BJ (cell line): Measurements from ENCODE around the gene SKI. TPM values are rescaled to one million over a fixed set of nuclear protein-coding genes. Genes with fewer than 3 reads are reported as not detected.

Source experiments
- CTCF ChIA-PET: fragments of 350-600 bp; formaldehyde crosslinking; extraction: SDS; loops from one replicate; lab custom pipeline; 2021; ENCODE audit warnings: antibody characterized with exemption, inconsistent platforms; lab: Yijun Ruan, JAX
- POLR2A ChIA-PET: fragments of 300-600 bp; sonication (Branson Sonifier 250); formaldehyde crosslinking; extraction: SDS; loops from one replicate; lab custom pipeline; 2021; ENCODE audit warnings: antibody characterized with exemption; lab: Charles Lee
- DNase-seq: peaks from one replicate; pipeline ENCODE4 v3.0.0-alpha.2; 2011; ENCODE audit warnings: low read depth
- H3K27me3 ChIP-seq: 2 replicates; pipeline ENCODE4 v1.6.0; 2011; ENCODE audit warnings: low read length; ENCODE audit not compliant: control insufficient read depth, insufficient read depth
- H3K36me3 ChIP-seq: 2 replicates; pipeline ENCODE4 v1.5.1; 2011; ENCODE audit warnings: low read length; ENCODE audit not compliant: control insufficient read depth, insufficient read depth
- H3K4me3 ChIP-seq: 2 replicates; pipeline ENCODE4 v1.5.1; 2011; ENCODE audit warnings: low read depth, mild to moderate bottlenecking, control low read depth, low read length
- polyA plus RNA-seq: library from polyadenylated mRNA; depleted of rRNA; stranded (reverse); fragments of >200 nt; gene quantifications from 2 replicates; pipeline ENCODE4 v1.2.3, GENCODE V29; 2011
- TF ChIP-seq, protein P1 (sequence below): IDR thresholded peaks from 2 replicates; pipeline ENCODE4 v1.5.1; 2011; ENCODE audit warnings: low read depth, mild to moderate bottlenecking, control low read depth, inconsistent platforms, low read length, moderate library complexity; ENCODE audit not compliant: insufficient read depth

Gene SKI
- polyA plus RNA-seq, 1 experiment, result 5.1 TPM

GRCh38 chr1:2266301-2266975, 38.3 kb downstream of the SKI start:
- TF ChIP-seq, protein P1, sequence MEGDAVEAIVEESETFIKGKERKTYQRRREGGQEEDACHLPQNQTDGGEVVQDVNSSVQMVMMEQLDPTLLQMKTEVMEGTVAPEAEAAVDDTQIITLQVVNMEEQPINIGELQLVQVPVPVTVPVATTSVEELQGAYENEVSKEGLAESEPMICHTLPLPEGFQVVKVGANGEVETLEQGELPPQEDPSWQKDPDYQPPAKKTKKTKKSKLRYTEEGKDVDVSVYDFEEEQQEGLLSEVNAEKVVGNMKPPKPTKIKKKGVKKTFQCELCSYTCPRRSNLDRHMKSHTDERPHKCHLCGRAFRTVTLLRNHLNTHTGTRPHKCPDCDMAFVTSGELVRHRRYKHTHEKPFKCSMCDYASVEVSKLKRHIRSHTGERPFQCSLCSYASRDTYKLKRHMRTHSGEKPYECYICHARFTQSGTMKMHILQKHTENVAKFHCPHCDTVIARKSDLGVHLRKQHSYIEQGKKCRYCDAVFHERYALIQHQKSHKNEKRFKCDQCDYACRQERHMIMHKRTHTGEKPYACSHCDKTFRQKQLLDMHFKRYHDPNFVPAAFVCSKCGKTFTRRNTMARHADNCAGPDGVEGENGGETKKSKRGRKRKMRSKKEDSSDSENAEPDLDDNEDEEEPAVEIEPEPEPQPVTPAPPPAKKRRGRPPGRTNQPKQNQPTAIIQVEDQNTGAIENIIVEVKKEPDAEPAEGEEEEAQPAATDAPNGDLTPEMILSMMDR, result no peak
- Histone ChIP-seq H3K4me3 (no peak overlapping the region), H3K36me3 (no peaks in the 10 kb centered on the region; the same call in 1 of the 2 replicates), H3K27me3 (no peaks in the 10 kb centered on the region)
- ChIA-PET POLR2A (no interaction called here), CTCF (interaction anchor here (1.5 kb wide), 1 partner anchor 115 kb away, joined by 6 read pairs; no protein-coding TSS in a partner anchor)
- DNase-seq, result no peak

DNA sequence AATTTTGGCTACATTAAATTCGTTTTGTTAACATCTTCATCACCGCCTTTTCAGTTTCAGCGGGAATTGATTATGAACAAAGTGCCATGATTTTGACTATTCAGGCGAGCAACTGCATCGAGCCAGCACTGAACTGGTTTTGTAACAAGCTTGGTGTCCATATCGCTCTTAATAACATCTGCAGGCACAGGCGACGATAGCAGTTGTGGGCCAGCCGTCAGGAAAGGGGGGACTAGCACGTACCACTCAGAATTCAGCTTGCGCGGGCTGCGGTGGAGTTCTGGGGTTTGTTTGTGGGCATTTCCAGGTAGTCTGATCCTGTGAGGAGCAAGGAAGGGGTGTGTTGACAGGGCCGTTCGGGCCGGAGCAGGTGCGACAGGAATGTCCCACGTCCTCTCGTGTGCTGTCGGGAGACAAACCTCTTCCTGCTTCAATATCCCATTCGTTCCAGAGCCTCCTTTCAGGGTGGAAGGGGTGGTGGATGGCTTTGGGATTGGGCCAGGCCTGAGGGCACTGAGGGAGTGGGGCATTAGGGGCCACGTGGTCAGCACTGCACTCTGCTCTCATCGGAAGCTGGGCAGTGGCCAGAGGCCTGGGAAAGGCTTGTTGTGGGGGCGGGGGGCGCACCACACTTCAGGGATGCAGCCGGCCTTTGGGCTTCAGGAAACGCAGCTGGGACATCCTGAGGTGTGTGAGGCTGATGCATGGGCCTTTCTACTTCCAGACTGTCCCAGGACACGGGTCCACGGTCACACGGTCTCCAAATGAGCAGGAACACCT, 39.1 kb downstream of the SKI start:
- Histone ChIP-seq H3K4me3 (no peak overlapping the region), H3K27me3 (no peaks in the 10 kb centered on the region), H3K36me3 (no peaks in the 10 kb centered on the region; the same call in 1 of the 2 replicates)
- CTCF ChIA-PET, result interaction anchor here (1.5 kb wide), 1 partner anchor 115 kb away, joined by 6 read pairs; no protein-coding TSS in a partner anchor
- DNase-seq, result no peak
- TF ChIP-seq, protein P1, result no peak
- POLR2A ChIA-PET, result no interaction called here

- H3K4me3 ChIP-seq, result no peak overlapping the region
- TF ChIP-seq, protein P1, result no peak
- ChIA-PET CTCF (interaction anchor here (1.5 kb wide), 1 partner anchor 114 kb away, joined by 6 read pairs; no protein-coding TSS in a partner anchor), POLR2A (no interaction called here)
- no peaks in the 10 kb centered on the region for H3K27me3 ChIP-seq
- no peak for DNase-seq
- H3K36me3 ChIP-seq, result no peaks in the 10 kb centered on the region; the same call in 1 of the 2 replicates
Observed at GRCh38 chr1:2267862-2268261, 39.7 kb downstream of the SKI start.

- Histone ChIP-seq H3K36me3 (no peaks in the 10 kb centered on the region; the same call in 1 of the 2 replicates), H3K27me3 (no peaks in the 10 kb centered on the region), H3K4me3 (no peak overlapping the region)
- CTCF ChIA-PET, result no interaction called here
- TF ChIP-seq, protein P1, result no peak
- POLR2A ChIA-PET, result no interaction called here
- no peak for DNase-seq
Observed at GRCh38 chr1:2268285-2269056, 40.4 kb downstream of the SKI start.
